Brain pericyte (primary cell): ENCODE data around the gene ARHGAP40.
"Not testable (repeated sequence)": the region's sequence is repeated elsewhere in the genome, so short reads cannot be mapped to it uniquely, and the experiment has no call there.

ENCODE experiments used
- DNase-seq: peaks from one replicate; pipeline ENCODE4 v3.0.0-alpha.2; 2012; ENCODE audit warnings: low read depth, low spot score

The ARHGAP40 gene

GRCh38 chr20:38588303-38588702, 13.3 kb upstream of the ARHGAP40 start:
- DNase-seq, result no peak

GRCh38 chr20:38589351-38589750, 12.3 kb upstream of the ARHGAP40 start:
- DNase-seq, result no peak

- no peak for DNase-seq
Observed at GRCh38 chr20:38589967-38590675, 11.5 kb upstream of the ARHGAP40 start.

- no peak for DNase-seq
Observed at GRCh38 chr20:38590676-38591473, 10.7 kb upstream of the ARHGAP40 start.

- no peak for DNase-seq
Observed at GRCh38 chr20:38591474-38592410, 9.9 kb upstream of the ARHGAP40 start.

GRCh38 chr20:38592411-38592790, 9.2 kb upstream of the ARHGAP40 start:
- DNase-seq, result not testable (repeated sequence)

- DNase-seq, result not testable (repeated sequence)
Observed at GRCh38 chr20:38594281-38594680, 7.3 kb upstream of the ARHGAP40 start.

- DNase-seq, result not testable (repeated sequence)
Observed at GRCh38 chr20:38595886-38596285, 5.7 kb upstream of the ARHGAP40 start.

- DNase-seq, result no peak
Observed at GRCh38 chr20:38599410-38599882, 2.2 kb upstream of the ARHGAP40 start.

GRCh38 chr20:38600057-38600456, 1.6 kb upstream of the ARHGAP40 start:
- DNase-seq, result no peak

- DNase-seq, result no peak
Observed at GRCh38 chr20:38602185-38602581, 574 bp downstream of the ARHGAP40 start.

GRCh38 chr20:38603286-38603685, 1.7 kb downstream of the ARHGAP40 start:
- no peak for DNase-seq

GRCh38 chr20:38604873-38605303, 3.3 kb downstream of the ARHGAP40 start:
- no peak for DNase-seq

GRCh38 chr20:38607351-38607750, 5.7 kb downstream of the ARHGAP40 start:
- no peak for DNase-seq

GRCh38 chr20:38608188-38608587, 6.6 kb downstream of the ARHGAP40 start:
- DNase-seq, result no peak

- no peak for DNase-seq
Observed at GRCh38 chr20:38609815-38610214, 8.2 kb downstream of the ARHGAP40 start.

- DNase-seq, result no peak
Observed at GRCh38 chr20:38610521-38610920, 8.9 kb downstream of the ARHGAP40 start.

- DNase-seq, result no peak
Observed at GRCh38 chr20:38612751-38613515, 11.3 kb downstream of the ARHGAP40 start.

- no peak for DNase-seq
Observed at GRCh38 chr20:38615283-38615682, 13.7 kb downstream of the ARHGAP40 start.

GRCh38 chr20:38616457-38616856, 14.8 kb downstream of the ARHGAP40 start:
- no peak for DNase-seq
